Transverse colon (tissue), 4 donors: ENCODE results near the gene TCF25.

Experiments
- EP300 ChIP-seq: sonication (generic); formaldehyde crosslinking; IDR thresholded peaks from one replicate; pipeline ENCODE4 v1.6.1; 2017; ENCODE audit warnings: antibody characterized with exemption, low read depth
- POLR2A ChIP-seq: fragments of 450-650 bp; IDR thresholded peaks from one replicate; pipeline ENCODE4 v1.6.1; 2016; ENCODE audit warnings: antibody characterized with exemption, mild to moderate bottlenecking, moderate library complexity
- POLR2AphosphoS5 ChIP-seq, 3 donors: sonication (generic); formaldehyde crosslinking; IDR thresholded peaks; one replicate each; pipeline ENCODE4 v1.6.1; 2016; ENCODE audit warnings: antibody characterized with exemption in 3 of 3
- TF ChIP-seq, protein P1 (sequence below), 5 experiments: fragments of 200-600 bp in 3 of 5; fragments of 450-650 bp in 2 of 5; sonication (generic) in 3 of 5; IDR thresholded peaks; 1 replicate in 2 of 5; 2 replicates in 3 of 5; pipeline ENCODE4 v1.5.1; 2016 to 2017; ENCODE audit warnings: antibody characterized with exemption in 5 of 5, inconsistent platforms in 3 of 5, mild to moderate bottlenecking in 2 of 5, moderate library complexity in 1 of 5

DNA sequence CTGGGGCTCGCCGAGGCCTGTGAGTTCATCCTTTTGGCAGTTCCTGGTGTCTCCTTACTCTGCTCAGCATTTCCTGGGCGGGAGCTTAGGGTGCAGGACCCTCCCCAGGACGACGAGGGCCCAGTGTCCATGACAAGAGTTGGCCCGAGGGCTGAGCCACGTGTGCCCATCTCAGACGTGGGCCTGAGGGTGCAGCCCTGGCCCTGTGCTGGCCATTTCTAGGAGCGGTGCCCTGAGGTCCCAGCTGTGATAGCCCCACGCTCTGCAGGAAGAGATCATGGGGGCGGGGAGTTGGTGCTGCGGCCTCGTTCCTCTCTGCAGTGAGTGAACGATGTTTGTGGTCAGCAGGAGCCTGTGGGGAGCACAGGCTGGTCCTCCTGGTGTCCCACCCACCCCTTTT lies 39.2 kb downstream of the TCF25 start:
- TF ChIP-seq POLR2AphosphoS5 (IDR thresholded peaks at IDR 0.05) (no peak), POLR2A (no peak), EP300 (no peak)
- TF ChIP-seq, protein P1, sequence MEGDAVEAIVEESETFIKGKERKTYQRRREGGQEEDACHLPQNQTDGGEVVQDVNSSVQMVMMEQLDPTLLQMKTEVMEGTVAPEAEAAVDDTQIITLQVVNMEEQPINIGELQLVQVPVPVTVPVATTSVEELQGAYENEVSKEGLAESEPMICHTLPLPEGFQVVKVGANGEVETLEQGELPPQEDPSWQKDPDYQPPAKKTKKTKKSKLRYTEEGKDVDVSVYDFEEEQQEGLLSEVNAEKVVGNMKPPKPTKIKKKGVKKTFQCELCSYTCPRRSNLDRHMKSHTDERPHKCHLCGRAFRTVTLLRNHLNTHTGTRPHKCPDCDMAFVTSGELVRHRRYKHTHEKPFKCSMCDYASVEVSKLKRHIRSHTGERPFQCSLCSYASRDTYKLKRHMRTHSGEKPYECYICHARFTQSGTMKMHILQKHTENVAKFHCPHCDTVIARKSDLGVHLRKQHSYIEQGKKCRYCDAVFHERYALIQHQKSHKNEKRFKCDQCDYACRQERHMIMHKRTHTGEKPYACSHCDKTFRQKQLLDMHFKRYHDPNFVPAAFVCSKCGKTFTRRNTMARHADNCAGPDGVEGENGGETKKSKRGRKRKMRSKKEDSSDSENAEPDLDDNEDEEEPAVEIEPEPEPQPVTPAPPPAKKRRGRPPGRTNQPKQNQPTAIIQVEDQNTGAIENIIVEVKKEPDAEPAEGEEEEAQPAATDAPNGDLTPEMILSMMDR (IDR thresholded peaks at IDR 0.05) = no peak
